Measurements from ENCODE around the gene EMSY. TPM values are rescaled to one million over a fixed set of nuclear protein-coding genes. Genes with fewer than 3 reads are reported as not detected.
"Not testable (repeated sequence)": the region's sequence is repeated elsewhere in the genome, so short reads cannot be mapped to it uniquely, and the experiment has no call there.

Gene EMSY
- total RNA-seq, 1 experiment from 2014 or later, result 9.0 TPM

DNA sequence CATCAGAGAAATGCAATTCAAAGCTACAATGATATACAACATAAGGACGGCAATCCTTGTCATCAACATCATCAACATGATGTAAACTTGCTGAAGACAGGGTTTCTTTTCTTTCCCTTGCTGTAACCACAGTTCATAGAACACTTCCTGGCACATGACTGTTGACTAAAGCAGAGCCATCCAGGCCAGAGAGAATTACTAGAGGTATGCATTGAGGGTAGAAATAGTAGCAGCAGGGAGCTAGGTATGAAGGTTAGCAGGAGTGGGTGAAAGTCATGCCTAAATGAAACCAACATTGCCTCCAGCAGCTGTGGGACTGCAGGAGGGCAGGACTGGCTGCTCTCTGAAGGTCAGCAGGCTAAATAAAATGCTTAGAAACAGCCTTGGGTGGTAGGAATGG lies 122.0 kb downstream of the EMSY start:
- no peak for DNase-seq (ENCODE audit: extremely low read depth, low read depth)

DNA sequence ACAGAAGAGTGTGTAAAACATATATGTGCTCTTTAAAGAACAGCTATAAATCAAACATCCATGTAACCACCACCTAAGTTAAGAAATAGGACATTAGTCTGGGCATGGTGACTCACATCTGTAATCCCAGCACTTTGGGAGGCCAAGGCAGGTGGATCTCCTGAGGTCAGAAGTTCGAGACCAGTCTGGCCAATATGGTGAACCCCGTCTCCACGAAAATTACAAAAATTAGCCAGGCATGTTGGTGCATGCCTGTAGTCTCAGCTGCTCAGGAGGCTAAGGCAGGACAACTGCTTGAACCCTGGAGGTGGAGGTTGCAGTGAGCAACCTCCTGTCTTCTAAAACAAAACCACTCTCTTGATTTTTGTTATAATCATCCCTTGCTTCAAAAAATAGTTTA lies 122.4 kb downstream of the EMSY start:
- DNase-seq (ENCODE audit: extremely low read depth, low read depth), result no peak

- DNase-seq (ENCODE audit: extremely low read depth, low read depth), result no peak
These were observed 123.3 kb downstream of the EMSY start for GRCh38 chr11:76568139-76568538.

- DNase-seq (ENCODE audit: extremely low read depth, low read depth), result no peak
These were observed 123.8 kb downstream of the EMSY start for GRCh38 chr11:76568621-76569020.

DNA sequence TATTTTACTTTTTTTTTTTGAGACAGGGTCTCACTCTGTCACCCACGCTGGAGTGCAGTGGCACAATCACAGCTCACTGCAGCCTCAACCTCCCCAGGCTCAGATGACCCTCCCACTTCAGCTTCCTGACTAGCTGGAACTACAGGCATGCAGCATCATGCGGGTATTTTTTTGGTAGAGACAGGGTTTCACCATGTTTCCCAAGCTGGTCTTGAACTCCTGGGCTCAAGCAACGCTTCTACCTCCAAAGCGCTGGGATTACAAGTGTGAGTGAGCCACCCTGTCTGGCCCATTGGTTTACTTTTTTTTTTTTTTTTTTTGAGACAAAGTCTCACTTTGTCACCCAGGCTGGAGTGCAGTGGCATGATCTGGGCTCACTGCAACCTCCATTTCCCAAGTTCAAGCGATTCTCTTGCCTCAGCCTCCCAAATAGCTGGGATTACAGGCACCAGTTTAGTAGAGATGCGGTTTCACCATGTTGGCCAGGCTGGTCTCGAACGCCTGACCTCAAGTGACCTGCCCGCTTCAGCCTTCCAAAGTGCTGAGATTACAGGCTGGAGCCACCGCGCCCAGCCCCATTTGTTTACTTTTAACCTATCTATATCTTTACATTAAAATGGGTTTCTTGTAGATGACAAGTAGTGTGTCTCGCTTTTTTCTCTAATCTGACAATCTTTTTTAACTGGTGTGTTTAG lies 127.5 kb downstream of the EMSY start:
- DNase-seq (ENCODE audit: extremely low read depth, low read depth), result not testable (repeated sequence)

DNA sequence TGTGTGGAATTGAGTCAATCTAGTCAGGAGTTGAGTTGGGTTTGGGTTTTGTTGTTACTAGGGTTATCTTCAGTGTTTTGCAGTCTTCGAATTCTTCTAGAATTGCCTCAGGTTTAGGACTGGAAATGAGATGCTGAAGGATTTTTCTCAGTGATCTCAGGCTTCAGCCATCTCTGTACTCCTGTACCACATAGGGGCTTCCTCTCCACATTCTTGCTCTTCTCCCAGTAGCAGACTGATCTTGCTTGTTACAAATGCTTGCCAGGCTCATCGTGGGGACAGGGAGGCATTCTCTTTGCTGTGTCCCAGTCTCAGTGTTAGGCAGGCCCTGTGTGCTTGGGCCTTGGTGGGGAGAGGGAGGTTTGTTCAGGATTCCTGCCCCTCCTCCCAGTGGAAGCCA lies 129.6 kb downstream of the EMSY start:
- no peak for DNase-seq (ENCODE audit: extremely low read depth, low read depth)

DNA sequence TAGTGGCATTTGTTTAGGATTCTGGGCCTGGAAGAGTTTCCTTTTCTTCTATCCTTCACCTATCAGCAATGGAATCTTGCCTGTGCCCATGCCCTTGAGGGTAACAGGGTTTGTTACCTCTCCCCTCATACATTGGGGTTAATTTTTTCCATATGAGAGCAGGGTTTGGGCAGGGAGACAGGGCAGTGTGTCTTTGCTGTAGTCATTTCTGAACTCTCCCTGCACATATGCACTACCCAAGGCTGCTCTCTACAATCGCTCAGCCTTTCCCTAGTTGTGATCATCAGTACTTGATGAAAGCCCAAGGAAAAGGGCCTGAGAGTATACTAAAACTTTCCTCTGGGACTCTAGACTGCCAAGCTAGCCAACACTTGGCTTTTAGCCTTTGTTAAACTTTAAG lies 130.1 kb downstream of the EMSY start:
- no peak for DNase-seq (ENCODE audit: extremely low read depth, low read depth)

GRCh38 chr11:76577226-76577920 lies 132.6 kb downstream of the EMSY start:
- DNase-seq (ENCODE audit: extremely low read depth, low read depth), result no peak

DNA sequence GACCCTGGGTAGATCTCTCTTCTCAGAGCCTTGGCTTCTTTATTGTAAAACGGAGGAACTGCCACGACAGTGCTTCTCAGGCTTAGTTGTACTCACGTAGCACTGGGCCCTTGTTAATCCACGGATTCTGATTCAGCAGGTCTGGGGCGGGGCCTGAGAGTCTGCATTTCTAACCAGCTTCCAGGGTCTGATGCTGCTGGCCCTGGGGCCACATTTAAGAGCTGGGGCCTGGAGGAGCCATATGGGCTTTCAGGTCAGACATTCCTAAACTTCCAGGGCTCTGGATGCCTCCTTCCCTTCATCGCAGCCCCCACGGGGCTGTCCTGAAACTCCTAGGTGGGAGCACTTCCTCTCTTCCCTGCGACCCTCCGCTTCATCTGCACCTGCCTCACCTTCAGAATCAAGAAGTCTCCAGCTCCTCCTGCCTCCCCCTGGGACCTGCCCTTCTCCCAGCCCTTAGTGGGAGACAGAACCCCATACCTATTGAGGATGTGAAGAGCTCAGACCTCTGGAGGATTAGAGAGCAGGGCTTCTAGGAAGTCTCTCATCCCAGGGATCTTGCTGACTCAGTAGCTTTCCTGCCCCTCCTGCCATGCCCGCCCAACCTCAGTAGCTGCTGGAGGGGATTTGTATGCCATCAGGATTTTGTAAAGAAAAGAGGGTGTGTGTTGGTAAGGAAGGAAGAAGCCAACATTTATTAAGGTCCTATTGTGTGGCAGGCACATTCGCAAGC lies 133.3 kb downstream of the EMSY start:
- no peak for DNase-seq (ENCODE audit: extremely low read depth, low read depth)

DNA sequence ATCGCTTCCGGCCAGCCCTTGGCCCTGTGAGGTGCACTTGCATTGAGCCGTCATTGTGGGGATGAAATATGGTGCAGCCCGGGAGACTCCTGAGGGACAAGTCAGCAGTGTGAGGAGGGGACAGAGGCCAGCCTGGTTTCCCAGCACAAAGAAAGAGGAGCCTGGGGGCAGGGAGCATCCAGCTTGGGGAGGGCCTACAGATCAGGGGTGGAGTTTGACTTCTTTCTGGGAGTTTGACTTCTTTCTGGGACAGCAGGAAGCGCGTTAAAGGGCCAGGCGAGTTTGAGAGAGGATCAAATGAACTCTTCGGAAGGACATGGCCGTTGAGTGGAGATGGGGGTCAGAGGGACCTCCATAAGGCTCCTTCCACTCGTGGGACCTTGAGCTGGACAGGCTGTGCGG lies 133.8 kb downstream of the EMSY start:
- DNase-seq (ENCODE audit: extremely low read depth, low read depth), result no peak

GRCh38 chr11:76579056-76579751 lies 134.4 kb downstream of the EMSY start:
- no peak for DNase-seq (ENCODE audit: extremely low read depth, low read depth)

DNA sequence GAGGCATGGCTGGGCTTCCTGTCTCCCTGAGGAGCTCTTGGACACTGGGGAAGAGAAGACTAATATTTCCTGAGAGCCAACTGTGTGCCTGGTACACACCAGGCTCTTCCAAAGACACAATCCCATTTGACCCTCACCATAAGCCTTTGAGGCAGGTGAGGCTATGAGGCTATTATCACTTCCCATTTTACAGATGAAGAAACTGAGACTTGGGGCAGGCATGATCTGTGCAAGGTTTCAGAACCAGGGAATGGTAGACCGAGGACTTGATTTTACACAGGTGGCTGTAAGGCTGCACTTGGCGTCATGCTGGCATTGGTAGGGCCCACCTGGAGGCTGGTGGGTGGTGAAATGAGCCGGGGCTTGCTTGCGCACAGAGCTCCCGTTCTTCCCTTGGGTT lies 134.9 kb downstream of the EMSY start:
- no peak for DNase-seq (ENCODE audit: extremely low read depth, low read depth)

GRCh38 chr11:76582471-76582870 lies 137.7 kb downstream of the EMSY start:
- not testable (repeated sequence) for DNase-seq (ENCODE audit: extremely low read depth, low read depth)

- no peak for DNase-seq (ENCODE audit: extremely low read depth, low read depth)
These were observed 143.1 kb downstream of the EMSY start for GRCh38 chr11:76587820-76588454.

- no peak for DNase-seq (ENCODE audit: extremely low read depth, low read depth)
These were observed 143.9 kb downstream of the EMSY start for GRCh38 chr11:76588455-76589325.

DNA sequence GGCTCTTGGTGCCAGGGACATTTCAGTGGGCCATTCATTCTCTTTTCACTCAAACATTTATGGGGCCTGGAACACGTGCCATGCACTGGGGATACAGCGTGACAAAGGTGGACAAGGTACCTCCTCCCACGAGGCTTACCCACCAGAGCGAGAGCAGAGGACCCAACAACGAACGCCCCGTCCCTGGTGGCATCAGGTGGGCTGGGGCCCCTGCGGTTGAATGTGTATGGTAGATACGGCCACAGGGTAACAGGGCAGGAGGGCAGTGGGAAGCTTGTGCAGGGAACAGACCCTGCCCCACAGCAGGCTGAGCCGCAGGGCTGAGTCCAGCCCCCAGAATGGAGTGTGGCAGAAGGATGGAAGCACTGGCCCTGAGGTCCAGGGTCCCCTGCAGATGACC lies 144.7 kb downstream of the EMSY start:
- no peak for DNase-seq (ENCODE audit: extremely low read depth, low read depth)

DNA sequence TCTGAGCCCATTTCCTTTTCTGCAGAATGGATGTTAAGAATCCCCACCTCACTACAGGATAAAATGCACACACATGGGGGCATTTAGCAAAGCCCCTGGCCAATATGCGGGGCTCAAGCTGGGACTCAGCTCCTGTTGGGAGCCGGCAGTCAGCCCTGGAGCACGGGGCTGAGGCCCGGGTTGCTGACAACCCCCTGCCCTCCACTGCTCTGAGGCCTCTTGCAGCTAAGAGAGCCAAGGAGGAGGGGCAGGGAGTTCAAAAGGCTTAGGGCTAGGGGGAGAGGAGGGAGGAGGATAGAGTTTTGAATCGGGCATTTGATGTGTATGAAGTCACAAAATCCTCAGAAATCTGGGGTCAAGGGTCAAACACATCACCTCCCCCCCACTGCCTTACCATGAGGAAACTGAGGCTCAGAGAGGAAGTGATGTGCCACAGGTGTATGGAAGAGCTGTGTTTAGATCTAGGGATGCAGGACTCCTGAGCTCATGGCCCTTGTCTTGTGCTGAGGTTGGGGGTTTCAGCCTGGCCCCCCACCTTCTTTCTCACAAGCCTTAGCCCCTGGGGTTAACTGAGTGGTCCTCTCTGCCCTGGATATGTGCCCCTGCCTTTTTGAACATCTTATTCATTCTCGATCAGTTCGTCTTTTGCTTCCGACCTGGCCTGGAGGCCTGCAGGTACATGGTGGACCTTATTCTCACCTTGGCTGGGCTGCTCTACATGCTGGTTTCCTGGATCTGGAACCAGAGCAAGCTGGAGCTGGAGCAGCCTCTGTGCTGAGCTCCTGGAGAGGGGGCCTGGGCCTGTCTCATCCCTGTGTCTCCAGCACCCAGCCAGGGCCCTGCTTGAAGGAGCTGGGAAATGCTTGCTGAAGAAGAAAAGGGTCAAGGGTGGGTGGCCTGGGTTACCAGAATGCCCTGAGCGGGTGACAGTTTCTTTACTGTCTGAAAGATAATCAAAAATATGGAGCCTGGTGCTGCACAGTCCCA lies 145.4 kb downstream of the EMSY start:
- DNase-seq (ENCODE audit: extremely low read depth, low read depth), result no peak

GRCh38 chr11:76591416-76591815 lies 146.6 kb downstream of the EMSY start:
- DNase-seq (ENCODE audit: extremely low read depth, low read depth), result no peak
